Upper lobe of left lung (tissue), 6 donors: ENCODE results near the gene USP13. TPM values are rescaled to one million over a fixed set of nuclear protein-coding genes. Genes with fewer than 3 reads are reported as not detected.
A peak's percentile ranks its signal among the peaks of the same experiment; 100 is the strongest.

Experiments
- ATAC-seq, 2 donors: fragments of 200-7000 bp; cut with Tn5 transposase; one replicate each; pipeline ENCODE4 v1.9.1; 2022; ENCODE audit warnings: mild to moderate bottlenecking in 2 of 2, moderate library complexity in 2 of 2; ENCODE audit not compliant: low FRiP score in 2 of 2
- DNase-seq, 2 donors: peaks; one replicate each; pipeline ENCODE4 v3.0.0-alpha.2; 2019 to 2020
- H3K27ac ChIP-seq, 4 donors: fragments of 200-600 bp; sonication (generic); one replicate each; pipeline ENCODE4 v1.5.1; 2016 to 2019
- H3K27me3 ChIP-seq, 4 donors: fragments of 200-600 bp; sonication (generic); one replicate each; pipeline ENCODE4 v1.5.1; 2017 to 2019
- H3K36me3 ChIP-seq, 4 donors: fragments of 200-600 bp; sonication (generic); one replicate each; pipeline ENCODE4 v1.5.1; 2016 to 2019
- H3K4me1 ChIP-seq, 4 donors: fragments of 200-600 bp; sonication (generic); one replicate each; pipeline ENCODE4 v1.5.1; 2018 to 2019
- H3K4me3 ChIP-seq, 4 donors: fragments of 200-600 bp; sonication (generic); one replicate each; pipeline ENCODE4 v1.5.1; 2017 to 2019; ENCODE audit warnings: mild to moderate bottlenecking in 2 of 4, moderate library complexity in 1 of 4
- H3K9me3 ChIP-seq, 4 donors: fragments of 200-600 bp; sonication (generic); one replicate each; pipeline ENCODE4 v1.5.1; 2018 to 2019
- CTCF ChIP-seq, 6 experiments: fragments of 450-650 bp in 4 of 6; fragments of 200-600 bp in 2 of 6; sonication (generic) in 2 of 6; IDR thresholded peaks; one replicate each; pipeline ENCODE4 v1.5.1; 2016 to 2019; ENCODE audit warnings: antibody characterized with exemption in 6 of 6
- EP300 ChIP-seq, 4 donors: sonication (generic); formaldehyde crosslinking; IDR thresholded peaks; one replicate each; pipeline ENCODE4 v1.5.1; 2017; ENCODE audit warnings: antibody characterized with exemption in 4 of 4, control low read depth in 2 of 4
- POLR2A ChIP-seq, 4 donors: fragments of 450-650 bp; IDR thresholded peaks; one replicate each; pipeline ENCODE4 v1.5.1; 2016 to 2017; ENCODE audit warnings: antibody characterized with exemption in 4 of 4, mild to moderate bottlenecking in 2 of 4
- POLR2AphosphoS5 ChIP-seq, 2 donors: sonication (generic); formaldehyde crosslinking; IDR thresholded peaks; one replicate each; pipeline ENCODE4 v1.5.1; 2017; ENCODE audit warnings: antibody characterized with exemption in 2 of 2
- WGBS, 2 donors: methylation state at CpG; one replicate each; pipeline ENCODE4 v1.1.5; 2017 to 2018; 5-methylcytosine and 5-hydroxymethylcytosine counted together
- total RNA-seq, 6 donors: library from RNA; depleted of rRNA in 4 of 6; stranded (reverse); fragments of >200 nt in 4 of 6; gene quantifications; one replicate each; pipeline versions ENCODE4 v1.1.0 to v1.2.1, GENCODE V29; 2016 to 2021
- donor health status: DM: no; HTN: no; CAD: no; lungs with moderate emphysema.
- donor health status: DM: no; HTN: yes; CAD: no; lungs with severe emphysema.

USP13 gene
- total RNA-seq, 6 donors from 2014 or later: 14.4 to 34.6 (median 27.8) TPM

GRCh38 chr3:179750720-179751328 lies 98.0 kb downstream of the USP13 start:
- Histone ChIP-seq H3K4me3 (no peak overlapping the region), H3K9me3 (no peaks in the 10 kb centered on the region), H3K27me3 (no peaks in the 10 kb centered on the region), H3K4me1 (no peaks in the 10 kb centered on the region), H3K36me3 (peaks cover 0 to 21% (median 3%) of the 10 kb centered on the region in 4 donors), H3K27ac (no peak overlapping the region)
- no peak for ATAC-seq
- no peak for DNase-seq
- 72% methylated on average over 6 of the region's 6 CpGs for WGBS, 2 donors
- TF ChIP-seq POLR2AphosphoS5 (IDR thresholded peaks at IDR 0.05) (no peak), CTCF (IDR thresholded peaks at IDR 0.05) (peak in 4 of 6 experiments; percentile 10 to 29 (median 21)), POLR2A (IDR thresholded peaks at IDR 0.05) (no peak), EP300 (IDR thresholded peaks at IDR 0.05) (no peak)

GRCh38 chr3:179760944-179761343 lies 108.1 kb downstream of the USP13 start:
- ATAC-seq (no peak), DNase-seq (no peak)
- no peak overlapping the region for H3K4me3 ChIP-seq
- 77 to 84% methylated on average over 8 of the region's 8 CpGs for WGBS, 2 donors
- peaks cover 0 to 46% (median 19%) of the 10 kb centered on the region in 4 donors for H3K36me3 ChIP-seq
- no peaks in the 10 kb centered on the region for H3K27me3 ChIP-seq
- no peaks in the 10 kb centered on the region for H3K9me3 ChIP-seq
- no peak for TF ChIP-seq CTCF (IDR thresholded peaks at IDR 0.05)
- no peak for TF ChIP-seq EP300 (IDR thresholded peaks at IDR 0.05)
- no peak for TF ChIP-seq POLR2AphosphoS5 (IDR thresholded peaks at IDR 0.05)
- no peak for TF ChIP-seq POLR2A (IDR thresholded peaks at IDR 0.05)
- H3K27ac ChIP-seq: no peak overlapping the region
- H3K4me1 ChIP-seq: no peaks in the 10 kb centered on the region

GRCh38 chr3:179765396-179765795 lies 112.6 kb downstream of the USP13 start:
- DNase-seq (no peak), ATAC-seq (no peak)
- H3K4me3 ChIP-seq: no peak overlapping the region
- H3K27ac ChIP-seq: no peak overlapping the region
- TF ChIP-seq EP300 (IDR thresholded peaks at IDR 0.05) (no peak), POLR2AphosphoS5 (IDR thresholded peaks at IDR 0.05) (no peak), POLR2A (IDR thresholded peaks at IDR 0.05) (no peak), CTCF (IDR thresholded peaks at IDR 0.05) (no peak)
- no peaks in the 10 kb centered on the region for H3K4me1 ChIP-seq
- peaks cover 4 to 52% (median 28%) of the 10 kb centered on the region in 4 donors for H3K36me3 ChIP-seq
- WGBS, 2 donors: 90% methylated on average over 2 of the region's 2 CpGs
- H3K27me3 ChIP-seq: no peaks in the 10 kb centered on the region
- H3K9me3 ChIP-seq: no peaks in the 10 kb centered on the region

- TF ChIP-seq EP300 (IDR thresholded peaks at IDR 0.05): no peak
- no peak for TF ChIP-seq POLR2AphosphoS5 (IDR thresholded peaks at IDR 0.05)
- TF ChIP-seq POLR2A (IDR thresholded peaks at IDR 0.05): no peak
- no peak for TF ChIP-seq CTCF (IDR thresholded peaks at IDR 0.05)
- no peaks in the 10 kb centered on the region for H3K27me3 ChIP-seq
- H3K36me3 ChIP-seq: peaks cover 4 to 48% (median 27%) of the 10 kb centered on the region in 4 donors
- H3K27ac ChIP-seq: no peak overlapping the region
- DNase-seq (no peak), ATAC-seq (no peak)
- no peaks in the 10 kb centered on the region for H3K9me3 ChIP-seq
- 87 to 93% methylated on average over 4 of the region's 4 CpGs for WGBS, 2 donors
- no peaks in the 10 kb centered on the region for H3K4me1 ChIP-seq
- H3K4me3 ChIP-seq: no peak overlapping the region
These were observed 113.7 kb downstream of the USP13 start for GRCh38 chr3:179766416-179767133.
